Uterus (tissue), 4 donors: ENCODE measurements around the gene KLF11. TPM values are rescaled to one million over a fixed set of nuclear protein-coding genes. Genes with fewer than 3 reads are reported as not detected.

Experiments
- DNase-seq, 2 donors: peaks; one replicate each; pipeline ENCODE4 v3.0.0-alpha.2; 2019 to 2020
- H3K27ac ChIP-seq, 2 donors: fragments of 200-600 bp; sonication (generic); 1 replicate in 1 of 2; 2 replicates in 1 of 2; pipeline ENCODE4 v1.5.1; 2016 to 2018
- H3K27me3 ChIP-seq, 2 donors: fragments of 200-600 bp; sonication (generic); one replicate each; pipeline ENCODE4 v1.5.1; 2018 to 2019; ENCODE audit warnings: control low read depth in 1 of 2
- H3K36me3 ChIP-seq, 2 donors: fragments of 200-600 bp; sonication (generic); one replicate each; pipeline ENCODE4 v1.5.1; 2019; ENCODE audit warnings: control low read depth in 1 of 2
- H3K4me1 ChIP-seq, 2 donors: fragments of 200-600 bp; sonication (generic); one replicate each; pipeline ENCODE4 v1.5.1; 2018 to 2019; ENCODE audit warnings: control low read depth in 1 of 2
- H3K4me3 ChIP-seq, 2 donors: fragments of 200-600 bp; sonication (generic); 1 replicate in 1 of 2; 2 replicates in 1 of 2; pipeline ENCODE4 v1.5.1; 2018 to 2019; ENCODE audit warnings: mild to moderate bottlenecking in 1 of 2
- H3K9me3 ChIP-seq, 2 donors: fragments of 200-600 bp; sonication (generic); one replicate each; pipeline ENCODE4 v1.5.1; 2019; ENCODE audit warnings: control low read depth in 1 of 2
- POLR2A ChIP-seq, 2 donors: fragments of 450-650 bp; IDR thresholded peaks; one replicate each; pipeline ENCODE4 v1.6.1; 2016; ENCODE audit warnings: antibody characterized with exemption in 2 of 2, mild to moderate bottlenecking in 1 of 2, moderate library complexity in 1 of 2
- intact Hi-C: fragments of 100-400 bp; cut with DNase I; formaldehyde crosslinking; loops from one replicate; pipeline ENCODE4 v1.15.1; 2023; ENCODE audit warnings: low total_unique reads
- total RNA-seq, 4 donors: library from RNA; depleted of rRNA in 3 of 4; stranded (reverse); fragments of >200 nt in 3 of 4; gene quantifications; one replicate each; pipeline versions ENCODE4 v1.1.0 to v1.2.4, GENCODE V29; 2014 to 2023
- TF ChIP-seq, protein P1 (sequence below), 4 experiments: fragments of 200-600 bp in 2 of 4; fragments of 450-650 bp in 2 of 4; sonication (generic) in 2 of 4; IDR thresholded peaks; one replicate each; pipeline ENCODE4 v1.5.1; 2016 to 2019; ENCODE audit warnings: antibody characterized with exemption in 4 of 4, mild to moderate bottlenecking in 2 of 4, moderate library complexity in 1 of 4
- donor health status: DM: yes; HTN: yes; CAD: no.

The KLF11 gene
- total RNA-seq, 4 donors from 2014 or later = 23.4 to 49.9 (median 31.7) TPM

DNA sequence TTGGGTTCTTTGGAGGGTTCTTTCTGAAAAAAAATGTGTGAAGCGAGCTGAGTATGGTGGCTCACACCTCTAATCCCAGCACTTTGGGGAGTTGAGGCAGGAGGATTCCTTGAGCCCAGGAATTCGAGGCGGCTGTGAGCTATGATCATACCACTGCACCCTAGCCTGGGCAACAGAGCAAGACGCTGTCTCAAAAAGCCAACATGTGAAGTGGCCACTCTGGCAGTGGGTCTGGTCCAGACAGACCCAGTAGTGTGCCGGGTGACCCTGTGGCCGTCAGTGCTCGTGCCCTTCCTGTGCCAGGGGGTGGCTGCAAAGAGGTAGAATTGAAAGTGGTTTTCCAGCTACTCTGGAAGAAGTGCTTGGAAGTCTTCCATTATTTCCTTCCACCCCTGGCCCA, 11.6 kb downstream of the KLF11 start:
- TF ChIP-seq, protein P1, sequence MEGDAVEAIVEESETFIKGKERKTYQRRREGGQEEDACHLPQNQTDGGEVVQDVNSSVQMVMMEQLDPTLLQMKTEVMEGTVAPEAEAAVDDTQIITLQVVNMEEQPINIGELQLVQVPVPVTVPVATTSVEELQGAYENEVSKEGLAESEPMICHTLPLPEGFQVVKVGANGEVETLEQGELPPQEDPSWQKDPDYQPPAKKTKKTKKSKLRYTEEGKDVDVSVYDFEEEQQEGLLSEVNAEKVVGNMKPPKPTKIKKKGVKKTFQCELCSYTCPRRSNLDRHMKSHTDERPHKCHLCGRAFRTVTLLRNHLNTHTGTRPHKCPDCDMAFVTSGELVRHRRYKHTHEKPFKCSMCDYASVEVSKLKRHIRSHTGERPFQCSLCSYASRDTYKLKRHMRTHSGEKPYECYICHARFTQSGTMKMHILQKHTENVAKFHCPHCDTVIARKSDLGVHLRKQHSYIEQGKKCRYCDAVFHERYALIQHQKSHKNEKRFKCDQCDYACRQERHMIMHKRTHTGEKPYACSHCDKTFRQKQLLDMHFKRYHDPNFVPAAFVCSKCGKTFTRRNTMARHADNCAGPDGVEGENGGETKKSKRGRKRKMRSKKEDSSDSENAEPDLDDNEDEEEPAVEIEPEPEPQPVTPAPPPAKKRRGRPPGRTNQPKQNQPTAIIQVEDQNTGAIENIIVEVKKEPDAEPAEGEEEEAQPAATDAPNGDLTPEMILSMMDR (IDR thresholded peaks at IDR 0.05) = no peak
- no peak for TF ChIP-seq POLR2A (IDR thresholded peaks at IDR 0.05)
- H3K36me3 ChIP-seq = no peaks in the 10 kb centered on the region
- no peak for DNase-seq
- H3K27me3 ChIP-seq = no peaks in the 10 kb centered on the region
- H3K27ac ChIP-seq = no peak overlapping the region
- no peaks in the 10 kb centered on the region for H3K4me1 ChIP-seq
- no peak overlapping the region for H3K4me3 ChIP-seq
- intact Hi-C loops = no loop called here
- no peaks in the 10 kb centered on the region for H3K9me3 ChIP-seq

DNA sequence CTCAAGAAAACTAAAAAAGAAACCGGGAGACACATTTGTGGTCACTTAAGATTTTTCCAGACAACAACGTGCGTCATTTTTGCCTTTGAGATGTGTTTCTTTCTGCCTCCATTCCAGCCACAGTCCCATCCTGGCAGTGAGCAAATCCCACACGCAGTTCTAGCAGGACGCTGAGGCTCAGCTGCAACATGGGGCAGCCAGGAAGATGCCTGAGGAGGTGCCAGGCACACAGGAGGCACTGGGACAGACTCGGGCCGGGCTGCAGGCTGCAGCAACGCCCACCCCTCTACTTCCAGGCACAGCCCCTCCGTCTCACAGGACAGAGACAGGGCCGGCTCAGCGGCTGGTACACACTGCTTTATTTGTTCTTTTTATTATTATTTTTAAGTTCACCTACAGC, 13.1 kb downstream of the KLF11 start:
- Histone ChIP-seq H3K4me1 (no peaks in the 10 kb centered on the region), H3K27ac (peak overlapping the region in 1 of 2 donors; percentile 76), H3K4me3 (no peak overlapping the region), H3K36me3 (no peaks in the 10 kb centered on the region), H3K9me3 (no peaks in the 10 kb centered on the region), H3K27me3 (no peaks in the 10 kb centered on the region)
- intact Hi-C loops = no loop called here
- no peak for DNase-seq
- TF ChIP-seq, protein P1 (IDR thresholded peaks at IDR 0.05) = no peak
- TF ChIP-seq POLR2A (IDR thresholded peaks at IDR 0.05) = no peak

DNA sequence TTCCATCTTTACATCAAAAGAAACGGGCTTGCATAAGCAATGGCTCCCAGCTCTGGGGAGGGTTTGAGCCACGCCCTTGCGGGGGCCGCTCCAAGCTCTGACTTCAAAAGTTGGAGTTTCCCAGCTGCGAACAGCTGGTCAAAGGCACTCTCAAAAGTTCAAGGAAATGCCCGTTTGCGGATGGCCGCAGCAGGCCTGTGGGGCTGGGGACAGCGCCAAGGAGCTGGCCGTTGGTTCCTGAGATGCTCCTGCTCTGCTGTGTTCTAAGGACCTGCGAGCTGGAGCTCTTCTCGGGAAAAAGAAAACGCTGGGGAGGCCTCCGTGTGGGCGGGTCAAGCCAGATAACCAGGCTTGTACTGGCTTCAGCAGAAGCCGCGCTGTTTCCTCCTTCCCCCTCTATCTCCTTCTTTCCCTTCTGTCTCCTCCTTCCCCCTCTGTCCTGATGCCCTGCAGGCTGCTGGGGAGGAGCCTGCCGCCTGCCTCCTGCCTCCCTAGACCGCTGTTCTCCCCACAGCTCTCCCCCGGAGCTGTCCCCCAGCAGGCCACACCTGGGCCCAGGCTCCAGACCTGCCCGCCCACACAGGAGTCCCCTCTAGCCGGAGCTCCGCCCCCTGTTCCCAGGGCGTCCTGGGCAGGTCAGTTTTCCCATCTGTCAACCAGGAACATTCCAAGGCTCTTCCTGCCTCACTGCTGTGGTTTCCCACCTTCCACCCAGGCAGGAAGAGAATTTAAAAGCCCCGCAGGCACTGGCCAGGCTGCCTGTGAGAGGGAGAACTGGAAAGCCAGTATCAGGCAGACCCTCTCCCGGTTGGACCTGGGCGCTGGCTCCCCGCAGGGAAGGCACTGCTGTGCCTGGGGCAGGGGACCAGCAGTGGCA, 14.1 kb downstream of the KLF11 start:
- no peak for TF ChIP-seq POLR2A (IDR thresholded peaks at IDR 0.05)
- TF ChIP-seq, protein P1 (IDR thresholded peaks at IDR 0.05) = no peak
- intact Hi-C loops = no loop called here
- H3K4me3 ChIP-seq = peak overlapping the region; percentile 4 to 14
- DNase-seq = peak in 1 of 2 donors; percentile 70
- H3K36me3 ChIP-seq = no peaks in the 10 kb centered on the region
- H3K27ac ChIP-seq = peak overlapping the region; percentile 76 to 78
- H3K9me3 ChIP-seq = no peaks in the 10 kb centered on the region
- H3K27me3 ChIP-seq = no peaks in the 10 kb centered on the region
- no peaks in the 10 kb centered on the region for H3K4me1 ChIP-seq

DNA sequence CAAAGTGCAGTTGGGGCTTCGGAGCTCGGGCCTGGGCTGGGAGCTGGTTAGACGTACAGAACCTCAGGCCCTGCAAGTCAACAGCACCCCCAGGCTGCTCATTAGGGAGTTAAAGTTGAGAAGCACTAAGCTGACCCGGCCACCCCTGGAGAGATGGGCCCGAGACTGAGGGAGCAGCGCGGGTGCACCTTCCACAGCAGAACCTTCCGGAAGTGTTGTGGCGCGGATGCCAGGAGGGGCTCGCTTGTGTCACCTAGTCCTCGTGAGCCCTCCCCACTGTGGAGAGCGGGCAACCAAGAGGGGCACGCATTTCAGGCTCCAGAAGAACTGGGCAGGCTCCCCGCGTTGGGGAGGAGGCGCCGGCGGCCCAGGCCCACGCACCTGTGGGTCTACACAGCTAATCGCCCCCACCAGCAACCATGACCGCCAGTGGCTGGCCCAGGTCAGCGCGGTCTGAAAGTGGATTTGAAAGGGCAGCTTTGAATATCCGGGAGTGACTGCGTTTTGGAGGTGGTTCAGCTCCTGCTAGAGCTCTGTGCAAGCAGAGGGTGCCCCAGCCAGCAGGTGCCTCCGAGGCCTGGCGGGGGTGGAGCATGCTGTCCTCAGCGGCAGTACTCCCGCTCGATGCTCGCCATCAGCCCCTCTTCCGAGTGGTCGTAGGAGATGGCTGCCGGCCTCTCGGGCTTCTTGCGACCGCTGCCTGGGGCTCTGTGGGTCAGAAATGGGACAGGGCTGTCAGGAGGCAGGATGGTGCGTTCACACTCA, 15.1 kb downstream of the KLF11 start:
- DNase-seq = no peak
- no peak overlapping the region for H3K4me3 ChIP-seq
- no peaks in the 10 kb centered on the region for H3K36me3 ChIP-seq
- H3K9me3 ChIP-seq = no peaks in the 10 kb centered on the region
- TF ChIP-seq, protein P1 (IDR thresholded peaks at IDR 0.05) = no peak
- no peak for TF ChIP-seq POLR2A (IDR thresholded peaks at IDR 0.05)
- H3K27ac ChIP-seq = peak overlapping the region; percentile 76 to 78
- no peaks in the 10 kb centered on the region for H3K4me1 ChIP-seq
- no peaks in the 10 kb centered on the region for H3K27me3 ChIP-seq
- intact Hi-C loops = no loop called here

DNA sequence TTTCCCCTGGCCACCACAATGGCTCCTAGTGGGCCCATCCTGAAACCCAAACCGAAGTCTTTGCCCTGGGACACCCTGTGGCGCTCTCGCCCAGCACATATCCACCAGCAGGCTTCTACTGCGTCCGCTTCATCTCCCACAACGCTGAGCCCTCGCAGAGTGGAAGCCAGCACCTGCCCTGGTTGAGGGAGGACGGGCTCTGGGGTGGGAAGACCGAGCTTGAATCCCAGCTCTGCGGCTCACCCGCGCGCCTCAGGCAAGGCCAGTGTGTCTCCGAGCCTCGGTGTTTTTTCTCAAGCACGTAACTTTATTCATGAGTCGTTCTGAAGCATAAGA, 15.6 kb downstream of the KLF11 start:
- Histone ChIP-seq H3K4me1 (no peaks in the 10 kb centered on the region), H3K9me3 (no peaks in the 10 kb centered on the region), H3K4me3 (no peak overlapping the region), H3K27ac (no peak overlapping the region), H3K27me3 (no peaks in the 10 kb centered on the region), H3K36me3 (no peaks in the 10 kb centered on the region)
- TF ChIP-seq, protein P1 (IDR thresholded peaks at IDR 0.05) = no peak
- no peak for TF ChIP-seq POLR2A (IDR thresholded peaks at IDR 0.05)
- intact Hi-C loops = no loop called here
- DNase-seq = no peak
